D721Med (cell line): ENCODE data around the gene MCTP1.
A peak's percentile ranks its signal among the peaks of the same experiment; 100 is the strongest.
"Not testable (repeated sequence)": the region's sequence is repeated elsewhere in the genome, so short reads cannot be mapped to it uniquely, and the experiment has no call there.

Source experiments
- DNase-seq: peaks from one replicate; pipeline ENCODE4 v3.0.0; 2011; ENCODE audit warnings: low spot score; ENCODE audit not compliant: insufficient read length
- FAIRE-seq: peaks from 2 replicates; lab custom pipeline; 2011; peaks lifted over from hg19 to GRCh38; lab: Jason Lieb, UNC
- TF ChIP-seq, protein P1 (sequence below): IDR thresholded peaks from 2 replicates; pipeline ENCODE4 v1.5.1; 2012; ENCODE audit warnings: mild to moderate bottlenecking, control low read depth; ENCODE audit not compliant: insufficient read depth; ENCODE audit errors: missing control alignments

Gene MCTP1

DNA sequence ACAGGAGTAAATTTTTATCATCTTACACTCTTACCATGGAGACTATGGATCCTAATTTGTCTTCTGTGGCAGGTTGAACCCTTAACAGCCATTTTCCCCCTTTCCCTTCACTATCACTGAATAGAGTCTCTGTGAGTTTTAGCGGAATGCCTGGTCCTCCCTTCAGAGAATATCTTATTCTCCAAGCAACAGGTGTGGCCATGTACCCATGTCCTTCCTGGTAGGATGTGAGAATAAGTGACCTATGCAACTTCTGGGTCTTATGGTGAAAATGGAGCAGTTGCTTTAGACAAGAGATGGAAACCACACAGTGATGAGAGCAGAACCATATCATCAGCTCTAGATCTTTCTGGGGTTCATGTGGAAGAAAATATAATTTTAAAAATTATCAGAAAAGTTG, 312.6 kb downstream of the MCTP1 start:
- TF ChIP-seq, protein P1, sequence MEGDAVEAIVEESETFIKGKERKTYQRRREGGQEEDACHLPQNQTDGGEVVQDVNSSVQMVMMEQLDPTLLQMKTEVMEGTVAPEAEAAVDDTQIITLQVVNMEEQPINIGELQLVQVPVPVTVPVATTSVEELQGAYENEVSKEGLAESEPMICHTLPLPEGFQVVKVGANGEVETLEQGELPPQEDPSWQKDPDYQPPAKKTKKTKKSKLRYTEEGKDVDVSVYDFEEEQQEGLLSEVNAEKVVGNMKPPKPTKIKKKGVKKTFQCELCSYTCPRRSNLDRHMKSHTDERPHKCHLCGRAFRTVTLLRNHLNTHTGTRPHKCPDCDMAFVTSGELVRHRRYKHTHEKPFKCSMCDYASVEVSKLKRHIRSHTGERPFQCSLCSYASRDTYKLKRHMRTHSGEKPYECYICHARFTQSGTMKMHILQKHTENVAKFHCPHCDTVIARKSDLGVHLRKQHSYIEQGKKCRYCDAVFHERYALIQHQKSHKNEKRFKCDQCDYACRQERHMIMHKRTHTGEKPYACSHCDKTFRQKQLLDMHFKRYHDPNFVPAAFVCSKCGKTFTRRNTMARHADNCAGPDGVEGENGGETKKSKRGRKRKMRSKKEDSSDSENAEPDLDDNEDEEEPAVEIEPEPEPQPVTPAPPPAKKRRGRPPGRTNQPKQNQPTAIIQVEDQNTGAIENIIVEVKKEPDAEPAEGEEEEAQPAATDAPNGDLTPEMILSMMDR, result no peak
- no peak for FAIRE-seq
- DNase-seq, result no peak

GRCh38 chr5:94969174-94969573, 315.7 kb downstream of the MCTP1 start:
- FAIRE-seq (no peak), DNase-seq (no peak)
- TF ChIP-seq, protein P1, result peak; percentile 53

GRCh38 chr5:94968507-94969095, 316.3 kb downstream of the MCTP1 start:
- TF ChIP-seq, protein P1, result peak; percentile 72
- DNase-seq (peak; percentile 14), FAIRE-seq (peak; percentile 96)

DNA sequence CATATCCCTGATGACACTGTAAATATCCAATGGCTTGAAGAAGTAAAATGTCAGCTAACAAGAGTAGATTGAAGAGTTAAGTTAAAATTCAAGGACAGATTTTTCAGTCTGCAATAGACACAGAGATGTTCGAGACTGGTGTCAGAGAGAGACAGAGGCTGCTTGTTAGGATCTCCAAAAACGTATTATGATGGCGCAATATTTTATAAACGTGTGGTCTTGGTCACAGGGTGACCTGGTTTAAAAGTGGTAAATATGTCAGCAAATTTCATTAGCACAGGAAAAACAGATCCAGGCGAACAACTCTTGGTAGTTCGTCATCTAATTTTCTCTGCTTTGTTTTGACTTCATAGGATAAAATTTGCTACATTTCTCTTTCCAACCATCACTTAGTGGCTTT, 317.4 kb downstream of the MCTP1 start:
- TF ChIP-seq, protein P1, result no peak
- no peak for FAIRE-seq
- DNase-seq, result no peak

- not testable (repeated sequence) for FAIRE-seq, DNase-seq
These were observed 325.6 kb downstream of the MCTP1 start for GRCh38 chr5:94959279-94959678.

GRCh38 chr5:94945656-94946055, 339.2 kb downstream of the MCTP1 start:
- DNase-seq (no peak), FAIRE-seq (no peak)
- TF ChIP-seq, protein P1, result no peak

DNA sequence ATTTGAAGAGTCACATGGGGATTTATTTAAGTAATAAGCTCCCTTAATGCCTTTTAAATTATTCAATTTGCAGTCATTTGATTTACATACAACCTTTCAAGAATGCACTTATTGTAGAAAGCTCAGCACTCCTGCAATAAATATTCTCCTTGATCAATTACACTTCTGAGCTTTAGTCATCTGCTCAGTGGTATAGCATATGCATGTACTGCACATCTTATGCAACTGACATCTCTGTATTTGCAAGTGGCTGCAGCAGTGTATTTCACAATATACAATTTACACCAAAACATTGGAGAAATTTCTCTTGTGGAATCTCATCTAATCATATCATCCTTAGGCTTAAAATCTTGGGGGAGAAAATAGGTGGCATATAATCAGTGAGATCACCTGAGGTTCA, 340.7 kb downstream of the MCTP1 start:
- FAIRE-seq (no peak), DNase-seq (no peak)
- TF ChIP-seq, protein P1, result no peak
